DOHH2 (cell line): Measurements from ENCODE around the gene RAP1GDS1.

ENCODE experiments used
- CTCF ChIP-seq: fragments of 200-600 bp; sonication (generic); IDR thresholded peaks from one replicate; pipeline ENCODE4 v1.5.1; 2014; ENCODE audit warnings: antibody characterized with exemption, mild to moderate bottlenecking, low read depth, low read length; ENCODE audit not compliant: poor library complexity, severe bottlenecking
- EZH2phosphoT487 ChIP-seq: fragments of 200-600 bp; sonication (generic); IDR thresholded peaks from 2 replicates; pipeline ENCODE4 v1.6.1; 2017; ENCODE audit warnings: borderline replicate concordance, mild to moderate bottlenecking, antibody characterized with exemption, low read length, moderate library complexity, mixed read lengths

DNA sequence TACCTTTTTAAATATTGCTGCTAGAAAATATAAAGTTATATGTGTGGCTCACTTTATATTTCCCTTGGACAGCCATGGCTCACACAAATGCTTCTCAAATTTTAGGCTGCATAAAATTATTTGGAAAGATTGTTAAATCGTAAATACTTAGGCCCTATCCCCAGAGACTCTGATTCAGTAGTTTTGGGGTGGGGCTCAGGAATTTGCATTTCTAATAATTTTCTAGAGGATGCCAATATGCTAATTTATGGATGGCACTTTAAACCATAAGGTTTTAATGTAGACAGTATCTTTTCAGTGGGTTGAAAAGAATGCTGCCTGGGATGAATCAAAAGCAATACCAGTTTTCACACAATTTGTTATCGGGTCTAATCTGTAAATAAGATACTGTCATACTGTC lies 49.7 kb downstream of the RAP1GDS1 start:
- TF ChIP-seq CTCF (no peak), EZH2phosphoT487 (no peak)
